GM19351 (cell line): Measurements from ENCODE around the gene CERK.
"Not testable (repeated sequence)": the region's sequence is repeated elsewhere in the genome, so short reads cannot be mapped to it uniquely, and the experiment has no call there.

Source experiments
- ATAC-seq: cut with Tn5 transposase; IDR thresholded peaks from one replicate; pipeline ENCODE4 v1.9.1; 2021; ENCODE audit warnings: mild to moderate bottlenecking, moderate library complexity; ENCODE audit not compliant: unreplicated experiment

CERK gene

DNA sequence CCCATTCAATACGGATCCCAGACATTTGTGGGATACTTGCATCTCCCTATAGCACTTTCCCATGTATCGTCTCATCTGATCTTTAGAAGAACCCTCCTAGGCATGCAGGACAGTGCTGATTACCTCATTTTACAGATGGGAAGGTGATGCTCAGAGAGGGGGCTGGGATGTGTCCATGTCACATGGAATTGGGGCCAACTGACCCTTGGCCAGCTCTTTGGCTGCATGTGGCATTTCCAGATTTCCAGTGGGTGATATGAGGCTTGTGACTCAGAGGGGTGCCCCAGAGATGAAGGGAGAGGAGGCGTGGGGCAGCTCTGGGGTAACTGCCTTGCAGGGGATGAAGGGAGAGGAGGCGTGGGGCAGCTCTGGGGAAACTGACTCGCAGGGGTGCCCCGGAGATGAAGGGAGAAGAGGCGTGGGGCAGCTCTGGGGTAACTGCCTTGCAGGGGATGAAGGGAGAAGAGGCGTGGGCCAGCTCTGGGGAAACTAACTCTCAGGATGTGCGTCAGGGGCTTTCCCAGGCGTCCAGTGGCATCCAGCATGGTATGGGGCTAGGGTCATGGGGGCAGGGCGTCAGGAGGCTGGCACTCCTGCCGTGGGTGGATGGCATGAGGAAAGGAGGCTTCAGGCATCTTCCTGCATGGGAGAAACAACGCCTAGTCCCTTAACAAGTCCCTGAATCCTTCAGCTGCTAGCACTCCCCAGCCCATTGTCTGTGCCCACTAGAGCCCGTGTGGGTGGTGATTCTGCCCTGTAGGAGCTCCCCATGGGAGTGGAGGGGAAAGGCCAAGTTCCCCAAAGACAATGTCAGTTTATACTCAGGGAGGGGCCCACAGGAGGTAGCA is 11.9 kb upstream of the CERK start:
- no peak for ATAC-seq

DNA sequence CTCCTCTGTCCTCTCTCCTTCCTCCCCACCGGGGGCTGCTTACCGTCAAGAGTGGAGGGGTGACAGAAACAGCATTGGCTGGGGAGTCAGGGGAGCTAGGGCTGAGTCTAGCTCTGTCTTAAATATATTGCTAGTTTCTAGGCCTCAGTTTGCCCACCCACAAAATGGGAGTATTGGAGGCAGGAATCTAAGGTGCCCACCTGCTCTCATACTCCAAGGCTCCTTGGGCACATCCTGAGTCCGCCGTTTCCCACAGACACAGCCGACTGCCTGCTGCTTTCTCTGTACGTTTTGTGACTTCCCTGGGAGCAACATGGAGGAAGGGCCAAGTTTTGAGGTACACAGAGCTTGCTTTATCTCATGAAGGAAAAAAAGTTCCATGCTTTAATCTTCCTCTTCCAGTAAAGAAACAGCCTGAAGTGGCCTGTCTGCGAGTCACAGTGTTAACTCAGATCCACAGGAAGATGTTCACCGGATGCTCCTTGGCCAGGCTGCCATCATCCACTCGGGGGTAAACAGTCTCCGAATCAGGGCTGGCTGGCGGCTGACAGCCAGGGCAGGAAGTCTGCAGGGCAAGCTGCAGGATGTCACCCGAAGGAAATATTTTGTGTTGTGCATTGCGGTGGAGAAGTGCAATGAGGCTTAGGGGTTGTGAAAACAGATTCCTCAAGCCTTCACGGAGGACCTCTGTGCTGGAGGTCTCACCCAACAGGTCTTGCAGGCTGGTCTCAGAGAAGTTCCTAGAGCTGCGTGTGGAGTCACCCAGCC is 11.0 kb upstream of the CERK start:
- no peak for ATAC-seq

DNA sequence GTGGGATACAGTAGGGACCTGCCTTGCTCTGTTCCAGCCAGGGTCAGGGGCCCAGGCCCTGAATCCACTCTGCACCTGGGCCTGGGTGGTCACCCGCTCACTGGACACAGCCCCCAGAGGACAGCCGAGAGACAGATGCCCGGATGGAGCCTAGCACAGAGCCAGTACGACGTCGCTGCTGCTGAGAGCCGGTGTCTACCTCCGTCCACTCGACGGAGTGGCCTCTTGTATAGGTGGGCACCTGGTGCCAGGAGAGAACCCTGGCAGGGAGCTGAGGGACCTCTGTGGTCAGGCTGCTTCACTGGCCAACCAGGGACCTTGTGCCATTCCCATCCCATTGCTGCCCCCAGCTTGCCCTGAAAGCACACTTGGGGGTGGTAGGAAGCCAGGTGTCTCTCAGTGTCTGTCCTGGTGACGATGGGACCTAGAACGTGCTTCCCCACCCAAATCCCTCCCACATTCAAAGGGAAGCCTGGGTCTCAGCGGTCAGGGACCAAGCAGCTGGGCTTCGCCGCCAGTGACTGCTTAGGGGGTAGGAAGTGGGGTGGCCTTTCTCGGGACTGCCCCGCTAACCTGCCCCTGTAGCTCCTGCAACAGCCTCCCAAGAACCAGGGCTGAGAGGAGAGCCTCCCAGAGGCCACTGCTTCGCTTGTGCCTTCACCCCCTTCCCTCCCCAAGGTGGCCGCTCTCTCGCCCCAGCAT is 10.3 kb upstream of the CERK start:
- ATAC-seq = no peak

DNA sequence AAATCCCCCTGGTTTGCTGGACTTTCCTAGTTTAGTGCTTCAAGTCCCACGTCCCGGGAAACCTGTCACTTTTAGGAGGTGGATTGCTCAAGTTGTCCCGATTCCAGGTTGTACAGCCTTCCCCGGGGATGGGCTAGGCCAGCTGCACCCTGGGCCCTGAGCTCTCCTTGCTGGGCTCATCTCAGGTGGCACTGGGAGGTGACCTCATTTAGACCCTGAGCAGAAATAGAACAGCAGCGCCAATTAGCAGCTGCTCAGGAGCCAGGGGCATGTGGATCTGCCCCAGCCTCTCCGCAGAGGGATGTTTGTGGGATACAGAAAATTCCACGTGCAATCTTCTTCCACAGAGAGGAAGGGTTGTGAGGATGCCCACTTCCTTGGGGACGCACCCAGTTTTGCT is 9.6 kb upstream of the CERK start:
- no peak for ATAC-seq

DNA sequence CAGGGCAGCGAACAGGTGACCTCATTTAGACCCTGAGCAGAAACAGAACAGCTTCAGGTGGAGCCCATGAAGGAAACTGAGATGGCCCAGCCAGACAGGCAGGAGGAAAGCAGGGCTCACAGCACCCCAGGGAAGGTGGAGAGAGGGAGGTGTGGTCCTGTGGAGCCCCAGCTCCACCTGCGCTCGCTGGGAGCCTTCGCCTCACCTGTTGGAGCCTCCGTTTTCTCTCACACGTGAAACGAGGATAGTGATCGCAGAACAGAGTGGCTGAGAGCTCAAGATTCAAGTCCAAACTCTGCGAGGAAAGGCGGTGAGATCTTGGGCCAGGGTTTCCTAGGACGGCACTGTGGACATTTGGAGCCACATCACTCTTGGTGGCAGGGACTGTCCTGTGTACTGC is 8.6 kb upstream of the CERK start:
- no peak for ATAC-seq

DNA sequence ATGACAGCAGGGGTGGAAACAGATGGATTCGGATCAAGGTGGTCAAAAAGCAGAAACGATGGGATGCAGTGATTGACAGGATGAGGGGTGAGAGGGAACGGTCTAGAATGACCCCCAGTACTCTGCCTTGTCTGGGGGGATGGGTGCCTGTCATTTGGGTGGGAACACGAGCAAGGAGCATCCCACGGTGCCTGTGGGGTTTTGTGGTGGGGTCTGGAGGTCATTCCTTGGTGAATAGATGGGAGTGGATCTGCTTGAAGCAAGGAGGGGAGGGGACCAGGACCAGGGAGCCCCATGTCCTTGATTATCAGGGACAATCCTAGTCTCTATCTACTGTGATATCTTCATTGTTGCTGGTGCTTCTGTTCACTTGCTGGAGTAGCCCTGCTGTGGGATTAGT is 8.1 kb upstream of the CERK start:
- ATAC-seq = no peak

DNA sequence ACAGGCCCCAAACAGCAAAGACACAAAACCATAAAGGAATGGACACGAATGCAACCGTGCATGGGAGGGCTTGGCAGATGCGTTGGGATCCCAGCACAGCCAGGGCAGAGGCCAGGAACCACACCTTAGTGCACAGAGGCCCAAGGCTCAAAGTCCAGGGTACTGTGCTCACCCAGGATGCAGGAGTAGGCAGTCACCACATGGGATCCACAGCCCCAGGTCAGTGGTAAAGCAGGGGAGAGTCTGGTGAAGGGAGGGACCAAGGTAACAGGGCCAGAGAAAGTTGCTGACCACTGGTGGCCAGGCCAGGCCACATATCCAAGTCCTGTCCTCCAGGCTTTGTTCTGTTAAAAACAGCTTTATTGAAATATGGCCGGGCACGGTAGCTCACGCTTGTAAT is 6.5 kb upstream of the CERK start:
- ATAC-seq = no peak

DNA sequence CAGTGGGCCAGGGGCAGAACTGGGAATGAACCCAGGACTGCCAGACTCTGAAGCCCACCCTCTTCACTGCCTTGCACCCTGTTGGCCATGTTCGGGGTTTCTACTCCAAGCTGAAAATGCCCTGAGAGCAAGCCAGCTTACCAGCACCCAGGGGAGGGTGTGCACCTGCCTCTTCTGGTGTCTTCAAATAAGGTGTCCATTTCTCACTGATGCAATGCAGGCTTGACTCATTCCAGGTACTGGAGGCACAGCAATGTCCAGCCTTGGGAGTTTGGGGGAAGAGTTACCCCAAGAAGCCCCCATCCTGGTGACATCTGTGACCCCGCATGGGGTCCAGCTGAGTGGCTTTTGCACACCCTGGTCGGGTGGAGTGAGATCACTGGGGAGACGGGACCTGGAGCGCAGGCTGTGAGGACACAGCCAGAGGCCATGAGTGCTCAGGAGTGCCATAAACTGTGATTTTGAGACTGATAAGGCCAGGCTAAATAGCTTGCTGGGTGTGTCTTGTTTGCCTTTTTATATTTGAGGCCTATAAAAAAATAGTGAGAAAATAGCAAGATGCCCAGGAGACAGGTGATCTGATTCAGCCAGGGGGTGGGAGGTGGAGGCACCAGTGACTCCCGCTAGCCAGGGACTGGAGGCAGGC is 4.6 kb upstream of the CERK start:
- no peak for ATAC-seq

DNA sequence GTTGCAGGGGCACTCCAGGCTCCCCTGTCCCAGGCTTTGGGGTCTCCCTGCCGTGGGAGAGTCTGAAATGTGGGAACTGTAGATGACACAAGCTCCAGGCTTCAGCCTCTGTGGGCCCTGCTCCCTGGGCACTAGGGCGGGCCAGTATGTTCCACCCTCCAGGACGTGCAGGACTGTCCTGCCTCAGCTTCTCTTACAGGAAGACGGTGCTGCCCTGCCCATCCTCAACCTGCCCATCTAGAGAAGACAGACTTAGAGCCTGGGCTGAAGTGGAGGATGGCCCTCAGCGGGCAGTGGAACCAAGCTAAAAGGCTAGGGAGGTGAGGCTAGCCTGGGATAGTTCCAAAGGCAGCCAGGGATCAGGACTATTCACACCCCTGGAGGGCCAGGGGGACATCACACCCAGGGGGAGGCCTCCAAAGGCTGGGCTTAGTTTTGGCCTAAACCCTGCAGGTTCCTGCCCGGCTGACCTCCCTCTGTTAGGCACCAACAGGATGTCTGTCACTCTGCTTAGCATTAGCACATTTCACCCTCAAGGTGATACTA is 4.0 kb upstream of the CERK start:
- no peak for ATAC-seq

DNA sequence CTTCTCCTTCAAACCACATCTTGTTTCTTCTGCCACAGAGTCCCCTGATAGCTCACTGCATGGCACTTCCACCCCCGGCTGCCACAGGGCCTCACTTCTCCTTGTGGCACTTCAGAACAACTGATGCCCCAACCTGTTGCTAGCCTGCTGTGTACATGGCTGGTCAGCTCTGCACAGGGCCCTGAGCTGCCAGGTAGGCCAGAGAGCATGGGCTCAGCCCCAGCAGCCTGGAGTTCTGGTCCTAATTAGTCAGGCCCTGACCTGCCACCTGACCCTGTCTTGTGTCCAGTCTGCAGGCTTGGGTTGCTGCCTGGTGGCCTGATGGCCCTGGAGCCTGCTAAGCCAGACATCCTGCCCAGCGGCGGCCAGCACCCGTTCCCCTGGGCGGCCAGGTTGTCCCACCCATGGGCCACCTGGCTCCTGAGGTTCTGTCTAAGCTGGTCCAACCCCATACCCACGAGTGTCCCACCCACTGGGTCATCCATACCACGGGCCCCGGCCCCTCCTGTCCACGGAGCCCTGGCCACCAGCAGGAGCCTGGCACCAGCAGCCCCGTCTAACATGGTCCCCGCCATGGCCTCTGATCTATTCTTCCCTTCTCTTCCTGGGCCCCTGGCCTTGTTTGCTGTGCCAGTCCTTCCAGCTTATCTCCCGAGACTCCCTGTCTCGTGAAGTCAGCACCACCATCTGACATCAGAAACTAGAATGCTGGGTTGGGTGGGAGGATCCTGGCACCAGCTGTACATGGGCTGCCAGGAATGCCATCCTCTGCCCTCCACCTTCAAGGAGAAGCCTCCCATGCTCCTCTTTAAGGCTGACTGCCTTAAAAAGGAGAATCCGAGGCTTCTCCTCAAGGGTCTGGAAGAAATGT is 3.1 kb upstream of the CERK start:
- ATAC-seq = no peak

DNA sequence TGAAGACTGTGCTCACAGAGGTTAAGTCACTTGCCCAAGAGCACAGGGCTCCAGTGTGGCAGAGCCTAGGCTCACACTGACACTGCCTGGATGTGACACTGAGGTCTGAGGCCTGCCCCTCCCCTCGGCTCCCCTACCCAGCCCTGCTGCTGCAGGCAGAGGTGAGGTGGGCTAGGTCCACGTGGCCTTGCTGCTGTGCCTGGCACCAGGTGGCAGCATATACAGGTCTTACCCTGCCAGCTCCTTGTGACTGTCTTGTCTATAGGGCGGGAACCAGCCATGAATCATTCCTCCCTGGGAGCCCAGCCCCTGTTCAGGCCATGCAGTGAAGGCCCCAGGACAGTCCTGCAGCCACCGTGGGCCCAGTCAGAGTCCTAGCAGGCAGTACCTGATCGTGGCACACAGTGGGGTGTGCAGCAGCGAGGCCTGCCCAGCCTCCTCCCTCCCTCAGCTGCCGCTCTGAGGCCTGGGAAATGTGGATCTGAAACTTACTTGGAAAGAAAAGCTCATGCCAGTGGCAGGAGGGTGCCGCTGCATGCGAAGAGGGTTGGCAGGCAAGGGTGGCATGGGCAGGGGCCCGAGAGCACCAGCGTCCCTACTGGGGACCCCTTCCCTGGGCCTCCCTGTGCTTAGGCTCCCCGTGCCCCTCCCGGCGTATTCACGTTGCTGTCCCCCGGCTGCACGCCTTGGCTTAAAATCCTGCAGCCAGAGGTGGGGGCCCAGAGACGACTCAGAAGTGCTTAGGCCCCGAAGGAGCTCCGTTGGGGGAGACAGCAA is 1.2 kb upstream of the CERK start:
- no peak for ATAC-seq

DNA sequence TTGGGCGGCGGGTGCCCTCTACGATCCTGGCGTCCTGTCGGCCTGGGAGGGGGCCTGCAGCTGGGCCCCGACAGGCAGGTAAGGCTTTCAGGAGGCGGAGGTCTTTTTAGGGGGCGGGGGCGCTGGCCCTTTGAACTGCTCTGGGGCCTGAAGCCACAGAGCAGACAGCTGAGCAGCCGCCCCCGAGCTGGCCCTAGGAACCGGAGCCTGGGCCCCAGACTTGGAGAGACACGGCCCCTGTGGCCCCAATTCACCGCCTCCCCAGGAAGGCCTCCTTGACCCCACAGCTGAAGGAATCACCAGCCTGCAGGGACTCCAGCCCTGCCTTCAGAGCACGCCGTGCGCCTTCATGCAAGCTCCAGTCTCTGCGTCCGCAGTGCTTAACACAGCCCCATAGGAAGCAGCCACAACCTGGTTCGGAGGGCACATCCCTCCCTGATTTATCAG is 618 bp upstream of the CERK start:
- no peak for ATAC-seq

DNA sequence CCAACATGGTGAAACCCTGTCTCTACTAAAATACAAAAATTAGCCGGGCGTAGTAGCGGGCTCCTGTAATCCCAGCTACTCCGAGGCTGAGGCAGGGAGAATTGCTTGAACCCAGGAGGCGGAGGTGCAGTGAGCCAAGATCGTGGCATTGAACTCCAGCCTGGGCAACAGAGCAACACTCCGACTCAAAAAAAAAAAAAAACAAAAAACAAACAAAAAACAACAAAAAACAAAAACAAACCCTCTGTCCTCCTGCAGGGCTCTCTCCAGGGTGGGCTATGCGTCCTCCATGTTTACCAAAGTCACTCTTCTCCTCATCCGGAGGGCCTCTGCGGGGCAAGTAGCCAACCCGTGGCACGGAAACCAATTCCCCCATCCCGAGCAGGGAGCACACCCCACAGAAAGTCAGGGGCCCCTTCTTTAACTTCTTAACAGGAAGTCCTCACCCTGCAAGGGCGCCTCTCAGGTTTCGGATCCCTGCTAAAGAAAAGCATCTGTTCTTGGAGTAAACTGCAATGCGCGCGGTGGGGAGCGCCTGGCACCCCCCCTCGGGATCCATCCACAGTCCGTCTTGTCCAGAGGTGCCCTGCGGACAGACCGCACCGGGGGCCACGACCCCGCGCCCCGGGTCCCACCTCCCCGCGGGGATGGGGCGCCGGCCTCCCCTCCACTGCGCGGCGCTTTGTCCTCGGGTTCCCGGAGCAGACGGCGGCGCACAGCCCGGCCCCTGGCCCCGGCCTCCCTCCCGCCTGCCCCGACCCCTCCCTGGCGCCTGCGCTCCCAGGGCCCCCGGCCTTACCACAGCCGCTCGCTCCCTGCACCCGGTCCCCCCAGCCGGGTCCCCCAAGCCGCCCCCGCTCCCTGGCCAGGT is 712 bp downstream of the CERK start:
- no peak for ATAC-seq

DNA sequence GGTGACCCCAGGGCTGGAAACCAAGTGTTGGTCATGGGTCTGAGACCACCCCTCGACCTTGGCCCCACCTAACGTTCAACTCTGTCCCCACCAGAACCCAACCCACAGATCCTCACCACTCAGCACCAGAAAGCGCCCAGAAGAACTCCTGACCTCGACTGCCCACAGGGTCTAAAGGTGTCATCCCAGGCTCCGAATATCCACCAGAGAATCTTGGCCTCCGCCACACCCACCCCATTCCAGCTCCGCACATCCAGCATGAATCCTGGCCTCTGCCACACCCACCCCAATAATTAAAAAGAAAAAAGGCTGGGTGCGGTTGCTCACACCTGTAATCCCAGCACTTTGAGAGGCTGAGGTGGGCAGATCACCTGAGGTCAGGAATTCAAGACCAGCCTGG is 1.3 kb downstream of the CERK start:
- ATAC-seq = no peak

DNA sequence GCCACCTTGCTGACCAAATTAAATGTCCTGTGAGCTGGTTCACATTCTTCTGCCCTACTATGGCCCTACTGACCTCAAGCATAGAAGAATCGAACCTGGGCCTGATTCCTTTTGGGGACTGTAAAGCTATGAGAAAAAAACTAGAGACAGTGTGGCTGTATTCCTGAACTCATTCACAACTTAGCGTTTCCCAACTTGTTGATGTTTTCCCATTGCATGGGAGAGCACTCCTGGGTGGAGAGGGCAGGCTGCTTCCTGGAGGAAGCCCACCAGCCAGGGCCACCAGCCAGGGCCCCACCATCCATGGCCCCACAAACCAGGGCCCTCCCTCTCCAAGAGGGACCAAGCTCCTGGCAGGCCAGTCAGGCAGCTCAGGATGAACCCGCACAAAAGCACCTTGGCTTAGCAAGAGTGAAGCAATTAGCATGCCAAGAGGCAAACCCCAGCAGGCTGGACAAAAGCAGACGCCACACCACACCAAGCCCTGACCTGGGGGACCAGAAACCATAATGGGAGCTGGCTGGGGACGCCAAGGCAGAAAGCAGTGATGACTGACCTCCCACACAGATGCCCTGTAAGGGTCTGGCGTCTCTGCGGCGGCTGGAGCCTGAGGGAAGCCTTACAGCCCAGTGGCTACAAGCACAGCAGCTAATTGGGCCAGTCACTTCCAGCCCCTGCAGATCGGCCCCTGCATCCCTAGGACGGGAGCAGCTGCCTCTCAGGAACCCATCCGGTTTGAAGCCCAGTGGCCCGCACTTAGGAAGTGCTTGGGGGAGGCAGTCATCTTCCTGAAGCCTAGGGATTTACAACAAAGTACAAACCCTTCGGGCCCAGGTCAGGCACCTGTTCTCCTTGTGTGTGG is 2.1 kb downstream of the CERK start:
- ATAC-seq = no peak

DNA sequence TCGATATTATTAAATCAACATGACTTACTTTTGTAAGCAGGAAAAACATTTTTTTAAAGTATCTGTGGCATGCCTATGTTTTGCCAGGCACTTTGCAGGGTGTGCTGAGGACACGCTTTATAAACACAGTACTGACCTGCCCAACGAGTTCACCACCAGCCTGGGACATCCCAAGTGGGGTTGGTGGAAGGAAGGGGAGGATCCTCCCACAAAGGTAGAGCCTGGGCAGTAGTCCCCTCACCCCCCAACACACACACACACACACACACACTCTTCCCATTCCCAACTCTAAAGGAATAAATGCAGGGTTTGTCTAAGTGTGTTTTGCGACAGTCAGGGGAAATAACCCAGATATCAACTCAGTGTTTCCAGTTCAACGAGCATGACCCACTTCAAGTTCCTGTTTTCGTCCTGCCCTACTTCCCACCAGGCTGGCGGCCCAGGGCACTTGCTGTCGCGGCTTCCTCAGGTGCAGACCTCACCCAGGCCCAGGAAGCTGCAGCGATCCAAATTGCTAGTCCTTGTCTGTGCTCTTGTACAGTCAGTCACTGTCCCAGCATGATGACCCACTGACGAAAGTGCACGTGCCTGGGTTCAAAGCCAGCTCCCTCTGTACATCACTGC is 3.1 kb downstream of the CERK start:
- ATAC-seq = no peak

DNA sequence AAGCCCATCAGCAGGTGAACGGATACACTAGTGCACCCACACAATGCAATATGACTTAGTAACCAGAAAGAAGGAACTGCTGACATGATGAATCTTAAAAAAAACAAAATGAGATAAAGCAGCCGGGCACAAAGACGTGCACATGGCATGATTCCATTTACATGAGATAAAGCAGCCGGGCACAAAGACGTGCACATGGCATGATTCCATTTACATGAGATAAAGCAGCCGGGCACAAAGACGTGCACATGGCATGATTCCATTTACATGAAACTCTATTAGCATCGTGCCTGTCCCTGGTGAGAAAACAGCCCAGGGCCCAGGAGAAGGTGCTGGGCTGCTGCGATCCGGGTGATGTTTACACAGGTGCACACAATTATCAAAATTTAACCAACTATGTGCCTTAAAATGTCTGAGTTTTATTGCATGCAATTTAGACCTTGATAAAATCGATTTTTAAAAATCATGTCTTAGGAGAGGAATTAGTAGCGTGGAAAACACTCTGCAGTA is 3.8 kb downstream of the CERK start:
- ATAC-seq = not testable (repeated sequence)
